Measurements from ENCODE around the gene RERE. TPM values are rescaled to one million over a fixed set of nuclear protein-coding genes. Genes with fewer than 3 reads are reported as not detected.
A peak's percentile ranks its signal among the peaks of the same experiment; 100 is the strongest.

Gene RERE
- total RNA-seq, 4 donors from 2014 or later: 118 to 244 (median 131) TPM

- intact Hi-C loops (cut with DNase I): no loop called here
- Histone ChIP-seq H3K4me1 (peaks cover 29 to 44% of the 10 kb centered on the region in 2 donors), H3K27ac (peak overlapping the region in 1 of 3 donors; percentile 8), H3K27me3 (no peaks in the 10 kb centered on the region), H3K9me3 (no peaks in the 10 kb centered on the region), H3K4me3 (replicated peaks in 1 of 3) (no peak overlapping the region), H3K36me3 (no peaks in the 10 kb centered on the region)
- TF ChIP-seq POLR2A (IDR thresholded peaks at IDR 0.05): no peak
- no peak for TF ChIP-seq CTCF (IDR thresholded peaks at IDR 0.05)
- peak; percentile 46 to 47 for DNase-seq
- 50 to 52% methylated on average over 2 of the region's 2 CpGs for WGBS, 2 donors
Measured at GRCh38 chr1:8704866-8705506, 112.5 kb downstream of the RERE start.

GRCh38 chr1:8702850-8703810 lies 114.3 kb downstream of the RERE start:
- Histone ChIP-seq H3K27me3 (no peaks in the 10 kb centered on the region), H3K4me1 (peaks cover 30 to 49% of the 10 kb centered on the region in 2 donors), H3K27ac (peak overlapping the region; percentile 88 to 92 (median 92)), H3K9me3 (no peaks in the 10 kb centered on the region), H3K4me3 (replicated peaks in 1 of 3) (peak overlapping the region in 2 of 3 donors; percentile 57 to 69), H3K36me3 (no peaks in the 10 kb centered on the region)
- 2% methylated on average over 14 to 38 of the region's 88 CpGs for WGBS, 2 donors
- TF ChIP-seq POLR2A (IDR thresholded peaks at IDR 0.05) (peak in 1 of 2 donors; percentile 86), CTCF (IDR thresholded peaks at IDR 0.05) (peak in 2 of 6 experiments; percentile 15 to 39)
- intact Hi-C loops (cut with DNase I): no loop called here
- DNase-seq: peak; percentile 92 to 94

- Histone ChIP-seq H3K27me3 (no peaks in the 10 kb centered on the region), H3K36me3 (no peaks in the 10 kb centered on the region), H3K9me3 (no peaks in the 10 kb centered on the region), H3K4me1 (peaks cover 30 to 48% of the 10 kb centered on the region in 2 donors), H3K27ac (peak overlapping the region; percentile 88 to 92 (median 92)), H3K4me3 (replicated peaks in 1 of 3) (peak overlapping the region in 2 of 3 donors; percentile 57 to 69)
- intact Hi-C loops (cut with DNase I): no loop called here
- TF ChIP-seq CTCF (IDR thresholded peaks at IDR 0.05): no peak
- no peak for TF ChIP-seq POLR2A (IDR thresholded peaks at IDR 0.05)
- WGBS, 2 donors: 9 to 11% methylated on average over 7 of the region's 7 CpGs
- DNase-seq: no peak
Measured at GRCh38 chr1:8702472-8702849, 115.0 kb downstream of the RERE start.

GRCh38 chr1:8701794-8702471 lies 115.5 kb downstream of the RERE start:
- H3K27me3 ChIP-seq: no peaks in the 10 kb centered on the region
- intact Hi-C loops (cut with DNase I): no loop called here
- no peaks in the 10 kb centered on the region for H3K9me3 ChIP-seq
- H3K36me3 ChIP-seq: no peaks in the 10 kb centered on the region
- H3K4me1 ChIP-seq: peaks cover 24 to 43% of the 10 kb centered on the region in 2 donors
- H3K4me3 ChIP-seq (replicated peaks in 1 of 3): no peak overlapping the region
- peak; percentile 78 for DNase-seq
- peak overlapping the region; percentile 88 to 92 (median 92) for H3K27ac ChIP-seq
- no peak for TF ChIP-seq CTCF (IDR thresholded peaks at IDR 0.05)
- peak in 1 of 2 donors; percentile 41 for TF ChIP-seq POLR2A (IDR thresholded peaks at IDR 0.05)
- WGBS, 2 donors: 6% methylated on average over 7 of the region's 7 CpGs

Data from thyroid gland (tissue), 4 donors.